ENCODE results near the gene B4GALNT1. TPM values are rescaled to one million over a fixed set of nuclear protein-coding genes. Genes with fewer than 3 reads are reported as not detected.

The B4GALNT1 gene
- total and polyA plus RNA-seq, 9 of the 15 experiments (the other 6 are each of a cell fraction or from before 2014, with no cell fraction given): 1.0 to 32.2 (median 9.8) TPM

DNA sequence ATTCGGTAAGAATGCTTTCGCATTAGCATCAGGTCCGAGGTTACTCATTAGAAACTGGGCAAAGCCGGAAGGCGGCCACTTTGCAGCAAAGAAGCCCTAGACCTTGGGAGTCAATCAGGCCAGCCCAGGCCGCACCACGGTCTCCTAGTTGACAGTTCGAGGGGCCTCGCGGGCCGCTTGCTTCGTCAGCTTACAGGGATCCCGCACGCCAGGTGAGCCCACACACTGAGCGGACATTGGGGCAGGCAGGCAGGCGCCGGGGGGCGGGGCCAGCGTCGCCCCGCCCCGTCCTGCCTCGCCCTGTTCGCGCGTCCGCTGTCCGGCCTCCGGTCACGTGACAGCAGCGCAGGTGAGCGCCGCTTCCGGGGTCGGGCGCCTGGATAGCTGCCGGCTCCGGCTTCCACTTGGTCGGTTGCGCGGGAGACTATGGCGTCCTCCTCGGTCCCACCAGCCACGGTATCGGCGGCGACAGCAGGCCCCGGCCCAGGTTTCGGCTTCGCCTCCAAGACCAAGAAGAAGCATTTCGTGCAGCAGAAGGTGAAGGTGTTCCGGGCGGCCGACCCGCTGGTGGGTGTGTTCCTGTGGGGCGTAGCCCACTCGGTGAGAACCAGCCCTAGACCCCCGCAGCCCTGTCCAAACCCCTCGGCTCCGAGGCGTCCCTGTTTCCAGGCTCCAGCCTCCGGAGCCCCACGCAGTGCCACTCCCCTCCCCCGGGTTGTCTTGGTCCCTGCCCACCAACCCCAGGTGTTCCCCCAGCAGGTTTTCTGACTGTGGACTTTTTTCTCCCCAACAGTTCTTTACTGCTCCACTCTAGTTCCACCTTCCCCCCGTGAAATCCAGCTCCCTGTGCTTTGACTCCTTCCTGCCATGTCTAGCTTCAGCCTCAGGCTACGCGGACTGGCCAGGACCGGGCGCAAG lies 41.9 kb downstream of the B4GALNT1 start, which contains the start of gene PIP4K2C (continued):
- TF ChIP-seq SREBF1 (IDR thresholded peaks at IDR 0.05; ENCODE audit: borderline replicate concordance, low read depth, low read length) (0 out of 2 replicates have a peak, but pooled peaks have one; percentile 57), C11orf30 (IDR thresholded peaks at IDR 0.05; ENCODE audit: low read depth) (0 out of 2 replicates have a peak, but pooled peaks have one; percentile 33), RERE (CRISPR knock-in tag; IDR thresholded peaks at IDR 0.05; ENCODE audit: borderline replicate concordance) (no peak), MAFK (IDR thresholded peaks at IDR 0.05; ENCODE audit: low read length) (no peak), ZNF324 (CRISPR knock-in tag; IDR thresholded peaks at IDR 0.05) (no peak), KDM1A (IDR thresholded peaks at IDR 0.05) (no peak), POU5F1 (IDR thresholded peaks at IDR 0.05; ENCODE audit: borderline replicate concordance, low read depth, low read length, partially characterized antibody) (no peak), MLLT1 (IDR thresholded peaks at IDR 0.05) (no peak)
- TF ChIP-seq, protein P1, sequence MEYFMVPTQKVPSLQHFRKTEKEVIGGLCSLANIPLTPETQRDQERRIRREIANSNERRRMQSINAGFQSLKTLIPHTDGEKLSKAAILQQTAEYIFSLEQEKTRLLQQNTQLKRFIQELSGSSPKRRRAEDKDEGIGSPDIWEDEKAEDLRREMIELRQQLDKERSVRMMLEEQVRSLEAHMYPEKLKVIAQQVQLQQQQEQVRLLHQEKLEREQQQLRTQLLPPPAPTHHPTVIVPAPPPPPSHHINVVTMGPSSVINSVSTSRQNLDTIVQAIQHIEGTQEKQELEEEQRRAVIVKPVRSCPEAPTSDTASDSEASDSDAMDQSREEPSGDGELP (CRISPR knock-in tag; IDR thresholded peaks at IDR 0.05; ENCODE audit: borderline replicate concordance): peak; percentile 91
- TF ChIP-seq, protein P2, sequence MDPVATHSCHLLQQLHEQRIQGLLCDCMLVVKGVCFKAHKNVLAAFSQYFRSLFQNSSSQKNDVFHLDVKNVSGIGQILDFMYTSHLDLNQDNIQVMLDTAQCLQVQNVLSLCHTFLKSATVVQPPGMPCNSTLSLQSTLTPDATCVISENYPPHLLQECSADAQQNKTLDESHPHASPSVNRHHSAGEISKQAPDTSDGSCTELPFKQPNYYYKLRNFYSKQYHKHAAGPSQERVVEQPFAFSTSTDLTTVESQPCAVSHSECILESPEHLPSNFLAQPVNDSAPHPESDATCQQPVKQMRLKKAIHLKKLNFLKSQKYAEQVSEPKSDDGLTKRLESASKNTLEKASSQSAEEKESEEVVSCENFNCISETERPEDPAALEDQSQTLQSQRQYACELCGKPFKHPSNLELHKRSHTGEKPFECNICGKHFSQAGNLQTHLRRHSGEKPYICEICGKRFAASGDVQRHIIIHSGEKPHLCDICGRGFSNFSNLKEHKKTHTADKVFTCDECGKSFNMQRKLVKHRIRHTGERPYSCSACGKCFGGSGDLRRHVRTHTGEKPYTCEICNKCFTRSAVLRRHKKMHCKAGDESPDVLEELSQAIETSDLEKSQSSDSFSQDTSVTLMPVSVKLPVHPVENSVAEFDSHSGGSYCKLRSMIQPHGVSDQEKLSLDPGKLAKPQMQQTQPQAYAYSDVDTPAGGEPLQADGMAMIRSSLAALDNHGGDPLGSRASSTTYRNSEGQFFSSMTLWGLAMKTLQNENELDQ (CRISPR knock-in tag; IDR thresholded peaks at IDR 0.05; ENCODE audit: borderline replicate concordance): 0 out of 2 replicates have a peak, but pooled peaks have one; percentile 45
